Activated CD8-positive, alpha-beta memory T cell treated with anti-CD3 and anti-CD28 coated beads for 36 hours (primary cell): ENCODE measurements around the gene JMJD7. TPM values are rescaled to one million over a fixed set of nuclear protein-coding genes. Genes with fewer than 3 reads are reported as not detected.

Experiments used
- CTCF ChIA-PET: fragments of 350-600 bp; sonication (Branson Sonifier 250); formaldehyde crosslinking; loops from one replicate; lab custom pipeline; 2021; ENCODE audit warnings: antibody characterized with exemption; lab: Charles Lee
- POLR2A ChIA-PET: fragments of 350-600 bp; sonication (Branson Sonifier 250); formaldehyde crosslinking; loops from one replicate; lab custom pipeline; 2021; ENCODE audit warnings: antibody characterized with exemption; lab: Charles Lee
- total RNA-seq, 2 experiments: library from RNA; stranded (reverse); gene quantifications; one replicate each; pipeline ENCODE4 v1.2.3, GENCODE V29; 2021

Gene JMJD7
- total RNA-seq, 2 experiments from 2014 or later, result 16.2 to 16.3 TPM

DNA sequence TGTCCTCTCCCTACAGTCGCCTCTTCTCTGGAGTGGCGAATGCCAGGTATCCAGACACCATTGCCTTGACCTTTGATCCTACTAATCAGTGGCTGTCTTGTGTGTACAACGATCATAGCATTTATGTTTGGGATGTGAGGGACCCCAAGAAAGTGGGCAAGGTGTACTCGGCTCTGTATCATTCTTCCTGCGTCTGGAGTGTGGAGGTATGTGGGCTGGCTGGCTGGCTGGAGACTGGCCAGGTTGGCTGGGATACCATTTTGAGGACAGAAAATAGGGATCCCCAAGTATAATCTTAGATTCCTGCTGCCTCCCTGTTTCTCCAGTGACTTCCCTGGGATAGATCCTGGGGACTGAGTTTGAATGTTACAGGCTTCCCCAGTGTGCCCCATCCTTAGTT, 13.4 kb upstream of the JMJD7 start:
- CTCF ChIA-PET, result interaction anchor here (6.5 kb wide), 1 partner anchor 41 kb away, joined by 68 read pairs; the partner anchor contains the start of gene MAPKBP1
- POLR2A ChIA-PET, result no interaction called here

DNA sequence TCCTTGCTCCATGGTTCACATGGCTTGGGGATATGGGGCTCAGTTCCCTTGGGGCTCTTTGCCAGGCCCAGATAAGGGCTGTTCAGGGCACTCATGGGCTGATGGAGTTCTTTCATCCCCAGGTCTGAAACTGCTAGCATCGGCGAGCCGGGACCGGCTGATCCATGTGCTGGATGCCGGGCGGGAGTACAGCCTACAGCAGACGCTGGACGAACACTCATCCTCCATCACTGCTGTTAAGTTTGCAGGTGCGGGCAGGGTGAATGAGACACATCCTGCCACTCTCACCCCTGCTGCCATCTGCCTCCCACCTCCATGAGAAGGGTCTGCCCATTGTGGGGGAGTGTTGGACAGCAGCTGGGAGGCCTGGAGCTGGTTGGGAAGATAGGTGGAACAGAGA, 11.1 kb upstream of the JMJD7 start:
- ChIA-PET POLR2A (no interaction called here), CTCF (no interaction called here)

DNA sequence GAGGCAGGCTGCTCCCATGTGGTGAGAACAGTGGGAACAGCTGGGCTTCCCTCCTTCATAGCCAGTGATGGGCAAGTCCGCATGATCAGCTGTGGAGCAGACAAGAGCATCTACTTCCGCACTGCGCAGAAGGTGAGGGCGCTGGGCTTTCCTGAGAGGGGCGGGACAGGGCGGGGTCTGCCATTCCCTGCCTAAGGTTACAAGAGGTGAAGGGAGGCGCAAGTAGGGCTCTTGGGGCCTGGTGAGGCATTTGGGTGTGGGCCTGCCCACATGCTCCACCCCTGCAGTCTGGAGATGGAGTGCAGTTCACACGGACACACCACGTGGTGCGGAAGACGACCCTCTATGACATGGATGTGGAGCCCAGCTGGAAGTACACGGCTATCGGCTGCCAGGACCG, 10.6 kb upstream of the JMJD7 start:
- ChIA-PET POLR2A (no interaction called here), CTCF (no interaction called here)

DNA sequence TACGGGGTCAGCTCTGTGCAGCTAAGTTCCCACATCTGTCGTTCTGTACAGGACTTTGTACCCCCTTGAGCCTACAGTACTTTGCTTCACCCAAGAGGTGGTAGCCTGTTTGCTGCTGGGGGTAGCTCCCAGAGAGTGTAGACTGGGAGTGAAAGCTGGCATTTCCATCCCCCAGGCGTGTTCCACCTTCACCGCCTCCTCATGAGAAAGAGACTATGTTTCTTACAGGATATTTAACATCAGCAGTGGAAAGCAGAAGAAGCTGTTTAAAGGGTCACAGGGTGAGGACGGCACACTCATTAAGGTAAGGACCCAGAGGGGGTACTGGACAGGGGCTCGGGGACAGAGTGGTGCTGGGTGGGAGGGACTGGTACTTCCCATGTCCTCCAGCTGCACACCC, 10.1 kb upstream of the JMJD7 start:
- ChIA-PET CTCF (no interaction called here), POLR2A (no interaction called here)

DNA sequence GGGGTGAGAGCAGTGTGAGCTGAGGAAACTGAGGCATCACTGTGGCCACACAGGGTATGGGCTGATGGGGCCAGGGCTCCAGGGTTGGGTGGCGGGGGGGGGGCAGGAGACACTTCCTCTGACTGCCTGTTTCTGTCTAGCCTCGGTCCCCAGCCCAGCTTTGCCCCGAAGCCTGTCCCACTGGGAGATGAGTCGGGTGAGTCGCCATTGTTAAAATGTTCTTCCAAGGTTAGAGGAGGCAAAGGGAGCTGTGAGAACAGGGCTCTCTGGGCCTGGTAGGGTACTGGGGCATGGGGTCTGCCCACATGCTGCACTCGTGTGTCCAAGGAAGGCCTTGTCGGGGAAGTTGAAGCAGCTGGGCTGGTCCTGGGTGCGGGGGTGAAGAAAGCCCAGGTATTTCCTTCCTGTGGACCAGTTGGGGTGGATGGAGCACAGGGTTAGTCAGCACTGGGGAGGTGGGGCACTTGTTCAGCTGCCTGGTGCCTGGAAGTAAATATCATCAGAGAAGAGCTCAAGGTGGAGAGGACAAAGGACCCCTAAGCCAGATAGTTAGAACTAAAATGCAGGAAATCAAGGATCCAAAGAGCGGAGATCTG, 8.3 kb upstream of the JMJD7 start:
- POLR2A ChIA-PET, result interaction anchor here (0.7 kb wide), 1 partner anchor 117 kb away, joined by 4 read pairs; no protein-coding TSS in a partner anchor
- CTCF ChIA-PET, result no interaction called here

DNA sequence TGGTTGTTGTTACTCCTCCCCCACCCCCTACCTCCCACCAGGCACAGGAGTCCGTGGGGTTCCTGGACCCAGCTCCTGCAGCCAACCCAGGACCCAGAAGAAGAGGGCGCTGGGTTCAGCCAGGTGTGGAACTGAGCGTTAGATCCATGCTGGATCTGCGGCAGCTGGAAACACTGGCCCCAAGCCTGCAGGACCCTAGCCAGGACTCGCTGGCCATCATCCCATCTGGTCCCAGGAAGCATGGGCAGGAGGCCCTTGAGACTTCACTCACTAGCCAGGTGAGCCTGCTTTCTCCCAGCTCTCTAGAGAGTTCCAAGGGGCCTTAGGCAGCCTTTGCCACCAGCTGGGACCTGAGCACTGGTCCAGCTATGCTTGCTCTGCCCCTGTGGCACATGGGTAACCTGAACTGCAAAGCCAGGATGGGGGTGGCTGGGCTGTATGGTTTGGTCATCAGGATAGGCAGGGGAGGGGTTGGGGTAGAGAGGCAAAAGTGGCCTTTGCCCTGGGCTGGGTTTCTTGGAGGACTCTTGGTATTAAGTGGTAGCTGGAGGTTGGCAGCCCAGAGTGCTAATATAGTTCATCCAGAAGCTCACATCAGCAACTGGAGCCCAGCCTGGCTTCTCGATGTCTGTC, 7.0 kb upstream of the JMJD7 start:
- ChIA-PET POLR2A (no interaction called here), CTCF (no interaction called here)

DNA sequence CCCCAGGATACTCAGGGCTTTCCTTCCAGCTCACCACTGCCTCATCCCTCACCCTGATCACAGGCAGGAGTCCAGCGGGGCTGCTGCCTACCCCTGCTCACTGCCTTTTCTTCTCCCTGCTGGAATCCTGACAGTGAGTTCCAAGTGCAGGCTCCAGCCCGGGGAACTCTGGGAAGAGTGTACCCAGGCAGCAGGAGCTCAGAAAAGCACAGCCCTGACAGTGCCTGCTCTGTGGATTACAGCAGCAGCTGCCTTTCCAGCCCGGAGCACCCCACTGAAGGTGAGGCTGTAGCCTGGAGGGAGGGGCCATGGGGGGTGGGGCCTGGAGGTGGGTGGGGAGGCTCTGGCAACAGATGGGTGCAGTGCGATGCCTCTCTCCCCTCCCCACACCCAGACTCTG, 6.1 kb upstream of the JMJD7 start:
- ChIA-PET CTCF (interaction anchor here (1.0 kb wide), 1 partner anchor 28 kb away, joined by 3 read pairs; no protein-coding TSS in a partner anchor), POLR2A (no interaction called here)

DNA sequence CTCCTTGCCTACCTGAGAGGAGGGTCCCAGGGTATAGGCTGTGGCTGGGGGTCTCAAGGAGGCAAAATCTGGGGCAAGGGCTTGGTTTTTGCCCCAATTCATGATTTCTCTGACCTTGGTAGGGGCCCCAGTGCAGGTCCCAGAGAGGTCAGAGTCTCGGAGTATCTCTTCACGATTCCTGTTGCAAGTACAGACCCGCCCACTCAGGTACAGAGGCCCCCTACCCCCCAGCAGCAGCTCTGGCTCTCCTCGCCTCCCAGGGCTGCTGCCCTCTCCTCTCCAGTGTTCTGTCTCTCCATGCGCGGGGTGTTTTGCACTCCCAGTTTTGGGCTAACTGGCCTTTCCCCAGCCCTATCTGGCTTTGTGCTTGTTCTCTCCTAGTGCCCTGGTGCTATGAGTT, 5.4 kb upstream of the JMJD7 start:
- CTCF ChIA-PET, result interaction anchor here (1.0 kb wide), 1 partner anchor 28 kb away, joined by 3 read pairs; no protein-coding TSS in a partner anchor
- POLR2A ChIA-PET, result no interaction called here

DNA sequence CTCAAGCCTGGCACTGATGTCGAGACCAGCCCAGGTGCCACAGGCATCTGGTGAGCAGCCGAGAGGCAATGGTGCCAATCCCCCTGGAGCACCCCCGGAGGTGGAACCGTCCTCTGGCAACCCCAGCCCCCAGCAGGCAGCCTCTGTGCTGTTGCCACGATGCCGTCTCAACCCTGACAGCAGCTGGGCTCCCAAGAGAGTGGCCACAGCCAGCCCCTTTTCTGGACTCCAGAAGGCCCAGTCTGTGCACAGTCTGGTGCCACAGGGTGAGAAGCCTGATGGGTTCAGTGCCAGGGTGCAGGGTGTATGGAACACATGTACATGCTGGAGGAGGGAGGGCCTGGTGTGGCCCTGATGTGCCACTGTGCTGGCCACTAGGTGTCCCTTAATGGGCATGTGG, 4.9 kb upstream of the JMJD7 start:
- ChIA-PET CTCF (interaction anchor here (1.0 kb wide), 1 partner anchor 11 kb away, joined by 3 read pairs; no protein-coding TSS in a partner anchor), POLR2A (no interaction called here)

DNA sequence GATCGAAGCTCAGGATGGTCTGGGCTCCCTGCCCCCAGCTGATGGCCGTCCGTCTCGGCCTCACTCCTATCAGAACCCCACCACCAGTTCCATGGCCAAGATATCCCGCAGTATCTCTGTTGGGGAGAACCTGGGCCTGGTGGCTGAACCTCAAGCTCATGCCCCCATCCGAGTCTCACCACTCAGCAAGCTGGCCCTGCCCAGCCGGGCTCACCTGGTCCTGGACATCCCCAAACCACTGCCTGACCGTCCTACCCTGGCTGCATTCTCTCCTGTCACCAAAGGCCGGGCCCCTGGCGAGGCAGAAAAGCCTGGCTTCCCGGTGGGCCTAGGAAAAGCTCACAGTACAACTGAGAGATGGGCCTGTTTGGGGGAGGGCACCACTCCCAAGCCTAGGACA, 4.4 kb upstream of the JMJD7 start:
- POLR2A ChIA-PET, result no interaction called here
- CTCF ChIA-PET, result interaction anchor here (1.0 kb wide), 1 partner anchor 12 kb away, joined by 3 read pairs; no protein-coding TSS in a partner anchor

DNA sequence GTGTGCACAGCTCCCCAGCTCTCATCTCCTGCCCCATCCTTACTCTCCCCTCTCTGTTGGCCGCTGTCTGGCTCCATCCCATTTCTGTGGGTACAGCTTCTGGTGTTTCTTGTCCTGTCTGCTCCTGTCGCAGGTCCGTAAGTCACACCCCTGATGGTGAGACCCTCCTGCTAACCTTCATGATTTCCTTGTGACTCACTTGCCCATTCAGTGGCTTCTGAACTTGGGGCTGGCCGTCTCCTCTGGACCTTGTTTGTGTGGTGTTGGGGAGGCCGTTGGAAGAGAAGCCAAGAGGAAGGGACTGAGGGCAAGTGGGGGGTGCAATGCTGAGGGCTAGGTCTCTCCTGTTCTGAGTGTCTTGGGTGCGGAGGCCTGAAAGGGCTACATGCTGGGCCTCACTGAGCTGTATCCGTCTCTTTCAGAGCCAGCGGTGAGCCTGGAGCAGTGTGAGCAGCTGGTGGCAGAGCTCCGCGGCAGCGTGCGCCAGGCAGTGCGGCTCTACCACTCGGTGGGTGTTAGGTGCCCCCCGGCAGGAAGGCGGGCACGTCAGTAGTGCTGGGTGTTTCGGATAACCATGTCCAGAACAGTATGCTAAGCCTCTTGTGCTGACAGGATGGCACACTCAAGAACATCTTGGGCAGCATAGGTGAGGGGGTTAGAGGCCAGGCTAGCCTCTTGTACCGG, 3.7 kb upstream of the JMJD7 start:
- POLR2A ChIA-PET, result no interaction called here
- CTCF ChIA-PET, result interaction anchor here (1.0 kb wide), 1 partner anchor 13 kb away, joined by 3 read pairs; no protein-coding TSS in a partner anchor

DNA sequence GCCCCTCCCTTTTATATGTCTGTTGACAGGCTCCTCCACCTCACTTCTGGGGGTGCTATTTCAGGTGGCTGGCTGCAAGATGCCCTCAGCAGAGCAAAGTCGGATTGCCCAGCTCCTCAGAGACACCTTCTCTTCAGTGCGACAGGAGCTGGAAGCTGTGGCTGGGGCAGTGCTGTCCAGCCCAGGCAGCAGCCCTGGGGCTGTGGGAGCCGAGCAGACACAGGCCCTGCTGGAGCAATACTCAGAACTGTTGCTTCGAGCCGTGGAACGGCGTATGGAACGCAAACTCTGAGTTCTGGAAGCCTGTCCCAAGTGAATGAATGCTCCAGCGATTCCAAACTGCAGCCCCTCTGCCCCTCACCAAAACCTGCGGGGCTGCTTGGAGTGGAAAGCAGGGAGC, 2.7 kb upstream of the JMJD7 start:
- ChIA-PET POLR2A (no interaction called here), CTCF (no interaction called here)

DNA sequence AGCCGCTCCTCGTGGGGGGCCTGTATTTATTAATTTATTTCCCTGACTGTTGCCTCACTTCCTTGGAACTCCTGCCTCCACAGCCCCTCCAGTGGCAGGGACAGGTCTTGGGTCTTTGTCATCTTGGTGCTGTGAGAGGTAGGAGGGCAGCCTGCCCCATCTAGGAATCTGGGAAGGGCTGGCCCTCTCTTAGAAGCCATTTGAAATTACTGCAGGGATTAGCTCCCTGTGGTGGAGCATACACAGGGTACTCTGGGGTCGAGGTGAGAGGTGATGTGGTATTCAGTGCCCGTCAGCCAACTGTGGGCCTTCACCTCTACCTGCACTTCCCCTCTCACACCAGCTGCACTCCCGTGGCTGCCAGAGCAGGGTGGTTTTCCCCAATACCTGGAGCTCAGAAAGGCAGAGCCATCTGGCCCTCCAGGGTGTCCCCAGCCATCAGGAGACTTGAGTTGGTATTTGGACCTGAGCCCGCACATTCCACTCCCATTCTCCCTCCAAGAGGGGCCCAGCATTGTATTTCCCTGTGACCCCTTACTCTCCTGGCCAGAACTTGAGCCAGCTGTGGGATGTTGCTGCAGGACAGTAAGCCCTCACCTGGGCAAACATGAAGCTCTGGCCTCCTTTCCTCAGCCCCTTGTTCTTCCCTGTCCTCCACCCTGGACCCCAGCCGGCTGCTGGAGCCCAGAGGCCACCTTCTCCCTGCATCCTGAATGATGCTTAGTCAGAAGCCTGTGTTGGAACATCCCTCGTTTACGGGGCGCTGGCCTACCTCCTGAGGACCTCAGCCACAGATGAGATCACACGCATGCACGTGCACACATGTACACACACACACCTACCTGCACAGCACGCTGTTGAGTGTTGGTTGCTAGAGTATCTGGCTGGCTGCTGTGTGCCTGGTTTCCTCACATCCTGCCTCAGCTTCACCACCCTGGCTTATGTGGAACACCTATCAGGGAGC, 2.0 kb upstream of the JMJD7 start:
- CTCF ChIA-PET, result no interaction called here
- POLR2A ChIA-PET, result no interaction called here

DNA sequence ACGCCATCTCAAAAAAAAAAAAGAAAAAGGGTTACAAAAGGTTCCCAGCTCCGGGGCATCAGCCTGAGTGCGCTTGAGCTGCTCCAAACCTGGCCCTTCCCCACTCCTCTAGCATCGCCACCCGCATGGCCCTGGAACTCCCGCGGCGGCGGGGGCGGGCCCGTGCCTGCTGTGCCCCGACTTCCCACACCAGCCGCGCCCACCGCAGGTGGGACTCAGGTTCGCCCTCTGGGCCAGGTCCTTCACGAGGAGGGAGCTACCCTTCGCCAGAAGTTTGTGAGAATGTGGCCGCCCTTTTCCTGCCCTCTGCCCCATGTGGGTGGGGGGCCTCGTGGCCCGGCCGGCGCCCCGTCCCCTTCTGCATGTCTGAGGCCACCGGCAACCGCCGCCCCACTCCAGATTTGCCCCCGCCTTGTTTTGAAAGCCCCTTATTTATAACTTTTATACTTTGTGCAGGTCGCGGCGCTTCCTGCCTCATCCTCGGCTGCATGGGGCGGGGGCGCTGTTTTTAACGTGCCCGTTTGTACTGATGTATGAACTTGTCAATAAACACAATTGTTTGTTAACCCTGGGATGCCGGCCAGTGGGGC, 507 bp upstream of the JMJD7 start:
- ChIA-PET CTCF (interaction anchor here (0.8 to 1.5 kb wide), 5 partner anchors 14 to 269 kb away, joined by 3 to 5 read pairs (median 3); no protein-coding TSS in a partner anchor), POLR2A (interaction anchor here (0.7 kb wide), 1 partner anchor 40 kb away, joined by 4 read pairs; no protein-coding TSS in a partner anchor)

DNA sequence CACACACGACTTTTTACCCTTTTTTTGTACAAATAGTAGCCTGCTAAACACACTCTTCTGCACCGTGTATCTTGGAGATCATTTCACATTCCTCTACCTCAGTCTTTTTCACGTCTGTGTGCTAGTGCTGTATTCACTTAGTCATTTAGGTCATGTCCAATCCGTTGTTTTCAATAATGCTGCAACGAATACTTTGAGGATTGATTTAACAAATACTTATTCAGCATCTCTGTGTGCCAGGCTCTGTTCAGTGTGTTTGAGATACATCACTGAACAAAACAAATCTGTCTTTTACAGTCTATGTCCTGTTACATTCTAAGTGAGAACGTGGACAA, 882 bp downstream of the JMJD7 start:
- ChIA-PET POLR2A (no interaction called here), CTCF (interaction anchor here (1.0 to 1.5 kb wide), 2 partner anchors 17 to 271 kb away, joined by 3 read pairs; no protein-coding TSS in a partner anchor)

DNA sequence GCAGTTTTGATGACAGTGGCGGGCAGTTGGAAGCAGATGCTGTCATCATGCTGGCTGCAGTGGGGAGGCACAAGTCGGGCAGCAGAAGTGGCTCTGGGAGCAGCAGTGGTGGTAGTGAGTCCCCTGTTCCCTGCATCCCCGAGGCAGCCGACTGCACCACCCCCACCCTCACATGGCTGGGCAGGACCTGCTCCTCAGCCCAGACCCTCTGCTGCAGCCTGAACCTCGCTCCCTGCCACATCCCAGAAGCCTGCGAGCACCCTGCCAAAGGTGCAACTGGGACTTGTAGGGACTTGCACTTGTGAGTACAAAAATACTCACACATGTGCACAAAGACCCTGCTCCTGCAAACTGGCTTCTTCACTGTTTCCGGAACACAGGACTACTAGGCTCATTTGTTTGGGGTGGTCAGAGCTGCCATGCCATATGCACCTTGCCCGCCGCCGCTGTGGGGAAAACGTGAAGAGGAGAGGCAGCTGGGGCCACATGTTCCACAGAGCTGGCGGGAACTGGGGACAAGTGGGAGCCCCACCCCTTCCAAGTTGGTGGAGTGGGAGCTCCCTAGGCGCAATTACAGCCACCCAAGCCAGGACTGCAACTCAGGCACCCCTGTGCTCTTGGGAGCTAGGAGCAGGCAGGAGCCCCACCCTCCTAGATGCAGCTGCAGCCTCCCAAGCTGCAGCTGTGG, 2.2 kb downstream of the JMJD7 start:
- ChIA-PET CTCF (interaction anchor here (1.0 to 1.6 kb wide), 2 partner anchors 65 to 74 kb away, joined by 3 to 5 read pairs; no protein-coding TSS in a partner anchor), POLR2A (no interaction called here)

DNA sequence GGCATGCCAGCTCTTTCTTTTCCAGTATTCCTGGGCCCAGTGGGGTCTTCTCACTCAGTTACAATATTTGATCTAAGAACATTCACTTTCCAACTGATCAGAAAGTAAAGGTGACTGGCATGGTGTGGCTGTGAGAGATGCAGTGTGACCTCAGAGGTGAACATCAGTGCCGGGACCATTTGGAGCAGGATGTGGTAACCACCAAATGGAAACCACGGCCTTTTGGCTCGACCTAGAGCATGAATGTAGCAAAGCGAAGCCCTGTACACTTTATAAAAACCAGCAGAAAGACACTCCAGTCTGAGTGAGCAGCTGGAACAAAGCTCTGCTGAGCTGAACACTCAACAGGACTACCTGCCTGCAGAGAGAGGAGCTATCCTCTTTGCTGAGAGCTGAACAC, 3.4 kb downstream of the JMJD7 start:
- POLR2A ChIA-PET, result interaction anchor here (1.0 kb wide), 1 partner anchor 57 kb away, joined by 3 read pairs; the partner anchor contains the start of gene MAPKBP1

DNA sequence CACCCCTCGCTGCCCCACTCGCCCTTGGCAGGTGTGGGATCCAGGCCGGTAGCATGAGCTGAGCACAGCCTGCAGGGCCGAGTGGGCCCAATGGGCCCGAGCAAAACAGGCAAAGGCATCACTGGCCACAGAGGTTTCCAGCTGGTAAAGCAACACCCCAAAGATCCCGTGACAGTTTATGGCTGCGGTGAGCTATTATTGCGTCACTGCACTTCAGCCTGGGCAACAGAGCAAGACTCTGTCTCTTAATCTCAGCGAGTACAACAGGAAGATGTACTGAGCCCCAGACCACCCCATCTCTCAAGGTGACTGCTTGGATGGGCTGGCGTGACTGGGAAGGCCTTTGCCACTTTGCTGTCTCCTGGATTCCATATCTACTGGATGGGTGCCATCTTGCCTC, 4.3 kb downstream of the JMJD7 start:
- ChIA-PET CTCF (interaction anchor here (0.5 to 1.6 kb wide), 3 partner anchors 20 to 67 kb away, joined by 3 to 5 read pairs (median 3); no protein-coding TSS in a partner anchor), POLR2A (no interaction called here)

More for the DNA sequence above, 3.4 kb downstream of the JMJD7 start:
- CTCF ChIA-PET, result interaction anchor here (1.0 to 1.6 kb wide), 4 partner anchors 19 to 73 kb away, joined by 3 to 5 read pairs (median 4); no protein-coding TSS in a partner anchor
